Esophagus squamous epithelium (tissue), 4 donors: ENCODE measurements around the gene KRTAP5-11.
"Not testable (repeated sequence)": the region's sequence is repeated elsewhere in the genome, so short reads cannot be mapped to it uniquely, and the experiment has no call there.

Experiments used
- CTCF ChIP-seq, 6 experiments: fragments of 450-650 bp in 4 of 6; fragments of 200-600 bp in 2 of 6; sonication (generic) in 2 of 6; IDR thresholded peaks; one replicate each; pipeline ENCODE4 v1.5.1; 2016 to 2019; ENCODE audit warnings: antibody characterized with exemption in 6 of 6, mild to moderate bottlenecking in 4 of 6, moderate library complexity in 4 of 6
- POLR2A ChIP-seq, 4 donors: fragments of 450-650 bp; IDR thresholded peaks; one replicate each; pipeline ENCODE4 v1.6.1; 2017; ENCODE audit warnings: antibody characterized with exemption in 4 of 4, mild to moderate bottlenecking in 4 of 4, moderate library complexity in 3 of 4

- not testable (repeated sequence) for TF ChIP-seq CTCF, POLR2A (IDR thresholded peaks at IDR 0.05)
These were observed 31.3 kb upstream of the KRTAP5-11 start for GRCh38 chr11:71613931-71614330.
